HG03442 (cell line): ENCODE measurements around the gene AKR1C8.
"Not testable (repeated sequence)": the region's sequence is repeated elsewhere in the genome, so short reads cannot be mapped to it uniquely, and the experiment has no call there.

Experiments used
- ATAC-seq: cut with Tn5 transposase; IDR thresholded peaks from one replicate; pipeline ENCODE4 v1.9.1; 2021; ENCODE audit warnings: mild to moderate bottlenecking, moderate library complexity; ENCODE audit not compliant: unreplicated experiment

AKR1C8 gene

DNA sequence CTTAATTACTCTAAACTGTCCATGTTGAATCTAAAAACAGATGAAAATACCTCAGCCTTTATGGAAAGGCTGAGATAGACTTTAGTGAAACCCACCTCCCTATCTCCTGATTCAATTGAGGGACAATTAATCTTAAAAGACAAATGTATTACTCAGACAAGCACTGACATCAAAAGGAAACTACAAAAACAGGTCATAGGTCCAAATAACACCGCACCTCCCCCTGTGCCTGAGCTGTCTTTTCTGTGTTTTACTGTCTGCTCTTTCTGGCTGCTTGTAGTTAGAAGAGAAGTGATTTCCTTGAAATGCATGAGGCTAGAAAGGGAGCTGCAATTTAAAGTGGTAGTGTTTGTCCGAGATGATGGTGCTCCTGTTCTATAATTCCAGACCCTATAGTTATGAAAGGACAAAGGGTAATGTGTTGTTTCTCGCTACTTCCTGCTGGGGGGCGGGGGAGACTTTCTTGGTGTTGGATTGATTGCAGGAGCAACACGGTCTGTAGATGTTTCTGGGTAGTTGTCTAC is 16.0 kb downstream of the AKR1C8 start:
- no peak for ATAC-seq

DNA sequence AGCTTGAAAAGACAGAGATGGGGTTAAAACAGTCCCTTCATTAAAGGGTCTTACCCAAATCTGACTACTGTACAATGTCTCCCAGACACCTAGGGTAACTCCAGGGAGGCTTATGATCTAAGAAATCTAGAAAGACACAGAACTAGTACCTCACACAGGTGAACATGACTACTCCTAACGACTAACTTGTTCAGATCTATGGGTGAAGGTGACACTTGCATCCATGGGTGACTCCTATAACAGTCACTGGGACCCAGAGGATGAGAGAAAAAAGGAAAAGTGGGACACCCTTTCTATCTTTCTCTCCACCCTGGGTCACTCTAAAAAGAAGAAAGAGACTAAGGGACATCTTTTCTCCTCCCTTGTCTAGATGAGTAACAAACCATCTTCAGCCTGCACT is 19.2 kb downstream of the AKR1C8 start:
- no peak for ATAC-seq

DNA sequence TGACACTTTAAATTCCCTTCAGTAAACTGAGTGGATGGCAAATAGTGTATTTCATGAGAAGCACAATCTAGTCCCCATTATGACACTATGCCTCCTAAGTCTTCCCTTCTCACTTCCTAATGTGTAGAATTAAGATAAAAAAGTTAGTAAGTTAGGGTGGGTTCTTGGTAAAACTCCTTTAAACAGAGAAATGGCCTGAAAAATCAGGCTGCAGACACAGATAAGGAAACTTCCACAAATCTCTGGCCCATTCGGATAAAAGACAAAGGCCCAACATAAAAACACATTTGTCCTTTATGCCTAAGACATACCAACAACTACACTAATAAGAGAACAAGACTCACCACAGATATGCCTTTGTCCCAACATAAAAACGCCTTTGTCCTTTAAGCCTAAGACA is 21.5 kb downstream of the AKR1C8 start:
- ATAC-seq: no peak

DNA sequence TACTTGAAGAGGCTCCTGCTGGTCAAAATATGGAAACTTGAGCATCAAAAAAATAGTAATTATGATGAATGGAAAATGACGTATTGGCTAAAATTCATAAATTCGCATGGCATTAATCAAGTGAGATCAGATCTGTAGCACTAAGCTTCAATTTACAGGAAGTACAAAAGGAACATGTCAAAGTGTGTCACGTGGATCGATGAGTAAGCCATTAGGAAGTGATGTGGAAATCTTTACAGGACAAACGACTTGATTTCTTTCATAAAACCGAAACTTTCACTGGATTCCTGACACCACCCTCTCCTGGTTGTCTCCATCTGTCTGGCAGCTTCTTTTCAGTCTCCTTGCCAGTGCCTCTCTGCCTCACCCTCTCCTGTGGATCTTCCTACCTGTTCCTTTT is 25.8 kb downstream of the AKR1C8 start:
- no peak for ATAC-seq

DNA sequence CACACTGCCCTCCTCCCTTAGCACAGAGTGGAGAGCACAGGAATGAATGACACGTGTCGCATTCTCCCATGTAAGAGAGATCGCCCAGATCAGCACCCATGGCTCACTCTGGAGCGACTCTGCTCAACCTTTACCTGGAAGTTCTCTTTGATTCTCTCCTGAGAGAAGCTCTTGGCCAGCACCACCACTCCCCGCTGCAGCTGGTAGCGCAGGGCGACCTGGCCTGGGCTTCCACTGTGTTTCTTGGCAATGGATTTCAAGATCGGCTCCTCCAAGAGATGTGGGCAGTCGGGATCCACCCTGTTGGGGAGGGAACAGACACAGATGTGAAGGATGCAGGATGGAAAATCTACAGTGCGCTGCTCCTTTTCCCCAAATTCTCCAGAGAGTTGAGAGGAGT is 27.4 kb downstream of the AKR1C8 start:
- ATAC-seq: no peak

DNA sequence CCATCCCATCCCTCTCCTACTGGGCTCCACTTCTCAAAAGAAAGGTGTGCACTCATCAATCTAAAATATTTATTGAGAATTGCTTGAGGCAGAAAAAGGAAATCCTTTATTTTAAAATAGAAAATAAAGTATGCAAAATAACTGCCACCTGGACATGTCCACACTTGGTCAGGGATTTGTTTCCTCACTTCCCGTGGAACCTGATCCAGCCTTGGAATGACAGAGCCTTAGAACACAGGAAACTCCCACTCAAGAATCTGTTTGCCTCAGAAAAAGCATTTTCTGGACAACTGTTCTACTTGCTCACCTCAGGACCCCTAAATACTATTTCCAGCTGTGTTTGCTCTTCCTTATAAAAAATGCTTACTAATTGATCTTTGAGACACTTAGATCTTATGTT is 29.0 kb downstream of the AKR1C8 start:
- no peak for ATAC-seq

DNA sequence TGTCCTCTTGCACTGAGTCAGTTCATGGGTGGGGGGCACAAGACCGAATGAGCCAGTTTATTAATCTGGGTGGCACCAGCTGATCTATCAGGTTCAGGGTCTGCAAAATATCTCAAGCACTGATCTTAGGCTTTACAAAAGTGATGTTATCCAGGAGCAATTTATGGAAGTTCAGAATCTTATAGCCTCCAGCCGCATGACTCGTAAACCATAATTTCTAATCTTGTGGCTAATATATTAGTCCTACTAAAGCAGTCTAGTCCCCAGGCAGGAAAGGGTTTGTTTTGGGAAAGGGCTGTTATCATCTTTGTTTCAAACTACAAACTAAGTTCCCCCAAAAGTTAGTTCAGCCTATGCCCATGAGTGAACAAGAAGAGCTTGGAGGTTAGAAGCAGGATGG is 33.9 kb downstream of the AKR1C8 start:
- no peak for ATAC-seq

DNA sequence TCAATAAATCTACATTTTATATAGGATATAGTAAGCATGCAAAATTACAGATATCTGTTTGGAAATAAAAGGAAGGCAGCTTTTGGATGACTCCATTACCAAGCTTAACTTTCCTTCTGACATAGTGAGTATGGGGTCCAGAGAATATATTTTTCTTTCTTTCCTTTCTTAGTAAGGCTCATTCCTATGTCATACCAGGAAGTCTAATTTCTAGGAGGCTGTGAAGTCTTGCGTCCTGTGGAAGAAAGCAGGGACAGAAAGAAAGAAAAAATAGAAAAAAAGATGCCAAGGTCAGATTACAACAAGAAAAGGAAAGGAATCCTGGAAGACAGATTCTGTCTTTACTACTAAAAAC is 36.3 kb downstream of the AKR1C8 start:
- ATAC-seq: no peak

DNA sequence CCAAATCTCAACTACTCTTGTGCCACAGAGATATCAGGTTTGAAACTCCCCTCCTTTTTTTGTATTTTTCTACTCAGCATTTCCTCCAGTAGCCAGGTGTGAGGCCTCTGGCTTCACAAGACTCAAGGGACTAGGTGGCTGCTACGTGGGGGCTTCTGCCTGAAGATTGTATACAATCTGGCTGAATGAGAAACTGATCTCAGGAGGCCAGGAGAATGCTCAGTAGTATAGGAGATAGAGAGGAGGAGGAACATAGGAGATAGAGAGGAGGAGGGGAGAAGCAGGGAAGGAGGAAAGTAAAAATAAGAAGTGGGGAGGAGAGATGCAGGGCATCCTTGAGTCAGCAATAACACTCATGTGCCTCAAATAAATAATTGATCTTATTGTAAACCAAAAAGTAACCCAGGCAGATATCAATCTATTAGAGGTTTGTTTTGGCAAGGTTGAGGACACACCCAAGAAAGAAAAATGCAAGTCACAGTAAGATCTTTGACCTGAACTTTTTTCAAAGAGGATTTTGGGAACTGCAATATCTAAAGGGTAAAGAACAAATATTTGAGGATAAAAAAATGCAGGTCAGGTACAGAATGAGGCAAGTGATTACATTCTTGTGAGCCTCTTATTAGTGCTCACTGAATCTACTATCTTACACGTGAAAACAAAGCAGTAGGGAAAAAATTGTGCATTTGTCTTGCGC is 36.8 kb downstream of the AKR1C8 start:
- no peak for ATAC-seq

DNA sequence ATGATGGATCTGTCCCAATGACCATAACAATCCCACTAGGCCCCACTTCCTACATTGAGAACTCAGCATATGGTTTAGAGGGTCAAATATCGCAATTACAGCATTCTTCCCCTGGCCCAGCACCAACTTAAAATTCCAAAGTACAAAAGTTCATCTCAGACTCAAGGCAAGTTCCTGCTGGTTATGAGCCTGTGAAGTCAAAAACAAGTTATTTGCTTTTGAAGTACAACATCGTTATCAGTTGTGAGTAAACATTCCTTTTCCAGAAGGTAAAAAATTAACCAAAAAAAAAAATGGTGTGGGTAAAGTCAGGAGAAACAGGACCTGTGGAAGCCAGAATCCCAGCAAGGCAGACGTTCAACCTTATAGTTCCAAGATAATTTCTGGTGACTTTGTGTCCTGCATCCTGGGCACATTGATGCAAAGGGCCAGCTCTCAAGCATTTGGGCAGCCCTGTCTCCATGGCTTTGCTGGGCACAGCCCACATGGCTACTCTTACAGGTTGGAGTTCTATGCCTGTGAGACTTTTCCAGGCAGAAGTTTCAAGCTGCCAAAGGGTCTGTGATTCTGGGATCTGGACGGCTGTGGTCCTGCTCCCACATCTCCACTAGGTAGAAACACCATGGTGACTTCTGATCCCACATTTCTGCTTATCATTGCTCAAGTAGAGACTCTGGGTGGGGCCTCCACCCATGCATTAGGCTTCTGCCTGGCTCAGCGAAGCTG is 37.5 kb downstream of the AKR1C8 start:
- no peak for ATAC-seq

DNA sequence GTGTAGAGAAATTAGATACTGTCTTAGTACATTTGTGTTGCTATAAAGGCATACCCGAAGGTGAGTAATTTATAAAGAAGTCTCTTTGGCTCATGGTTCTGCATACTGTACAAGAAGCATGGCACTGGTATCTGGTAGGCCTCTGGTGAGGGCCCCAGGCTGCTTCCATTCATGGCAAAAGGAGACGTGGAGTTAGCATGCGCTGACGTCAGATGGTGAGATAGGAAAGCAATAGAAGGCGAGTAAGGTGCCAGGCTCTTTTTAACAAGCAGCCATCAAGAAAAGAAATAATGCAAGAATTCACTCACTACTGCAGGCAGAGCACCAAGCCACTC is 38.1 kb downstream of the AKR1C8 start:
- ATAC-seq: no peak

DNA sequence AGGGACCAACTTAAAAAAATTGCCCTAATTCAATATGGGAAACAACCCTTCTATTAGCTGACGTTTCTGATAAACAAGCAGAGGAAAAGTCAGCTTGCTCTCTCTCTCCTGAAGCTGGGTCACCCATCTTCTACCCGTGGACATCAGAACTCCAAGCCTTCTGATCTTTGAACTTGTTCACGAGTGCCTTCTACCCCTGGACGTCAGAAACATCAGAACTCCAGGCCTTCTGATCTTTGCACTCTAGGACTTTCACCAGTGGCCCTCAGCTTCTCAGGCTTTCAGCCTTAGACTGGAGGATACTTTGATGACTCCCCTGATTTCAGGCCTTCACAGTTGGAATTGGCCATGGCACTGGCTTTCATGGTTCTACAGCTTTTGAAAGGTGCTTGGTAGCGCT is 41.8 kb downstream of the AKR1C8 start:
- ATAC-seq: no peak

DNA sequence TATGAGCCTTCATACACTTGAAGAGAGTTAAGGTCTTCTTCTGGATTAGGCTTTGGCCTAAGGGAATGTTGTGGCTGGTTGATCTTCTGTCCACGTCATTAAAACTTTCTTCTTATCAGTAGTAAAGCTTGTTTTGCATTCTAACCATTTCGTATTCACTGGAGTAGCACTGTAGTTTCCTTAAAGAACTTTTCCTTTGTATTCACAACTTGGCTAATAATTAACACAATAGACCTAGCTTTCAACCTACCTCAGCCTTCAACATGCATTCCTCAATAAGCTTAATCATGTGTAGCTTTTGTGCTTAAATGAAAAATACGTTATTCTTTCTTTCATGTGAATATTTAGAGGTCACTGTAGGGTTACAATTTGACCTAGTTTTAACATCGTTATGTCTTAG is 42.8 kb downstream of the AKR1C8 start:
- ATAC-seq: no peak

DNA sequence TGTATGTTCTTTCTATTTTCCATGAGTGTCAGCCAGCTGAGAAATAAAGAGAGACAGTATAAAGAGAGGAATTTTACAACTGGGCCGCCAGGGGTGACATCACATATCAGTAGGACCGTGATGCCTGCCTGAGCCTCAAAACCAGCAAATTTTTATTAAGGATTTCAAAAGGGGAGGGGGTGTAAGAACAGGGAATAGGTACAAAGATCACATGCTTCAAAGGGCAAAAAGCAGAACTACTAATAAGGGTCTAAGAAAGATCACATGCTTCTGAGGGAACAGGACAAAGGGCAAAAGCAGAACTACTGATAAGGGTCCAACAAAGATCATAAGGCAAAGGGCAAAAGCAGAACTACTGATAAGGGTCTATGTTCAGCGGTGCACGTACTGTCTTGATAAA is 47.3 kb downstream of the AKR1C8 start:
- ATAC-seq: not testable (repeated sequence)

DNA sequence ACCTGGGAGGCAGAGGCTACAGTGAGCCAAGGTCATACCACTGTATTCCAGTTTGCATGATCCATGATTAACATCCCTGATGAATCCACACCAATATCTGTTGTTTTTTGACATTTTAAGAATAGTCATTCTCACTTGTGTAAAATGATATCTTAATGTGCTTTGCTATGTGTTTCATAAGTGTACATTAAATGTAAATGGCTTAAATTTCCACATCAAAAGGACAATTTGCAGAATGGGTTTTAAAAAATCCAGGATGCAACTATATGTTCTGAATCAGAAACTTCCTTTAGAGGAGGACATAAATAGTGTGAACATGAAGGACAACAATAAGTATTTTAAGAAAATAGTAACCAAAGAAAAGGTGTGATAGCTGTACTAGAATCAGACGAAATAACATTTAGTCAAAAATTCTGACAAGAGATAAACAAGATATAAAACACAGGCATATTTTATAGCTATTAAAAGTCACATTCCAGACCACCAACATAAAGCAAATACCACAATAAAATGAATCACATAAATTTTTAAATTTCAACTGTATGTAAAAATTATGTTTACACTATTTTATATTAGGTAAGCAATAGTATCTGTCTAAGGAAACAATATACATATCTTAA is 48.4 kb downstream of the AKR1C8 start:
- no peak for ATAC-seq

DNA sequence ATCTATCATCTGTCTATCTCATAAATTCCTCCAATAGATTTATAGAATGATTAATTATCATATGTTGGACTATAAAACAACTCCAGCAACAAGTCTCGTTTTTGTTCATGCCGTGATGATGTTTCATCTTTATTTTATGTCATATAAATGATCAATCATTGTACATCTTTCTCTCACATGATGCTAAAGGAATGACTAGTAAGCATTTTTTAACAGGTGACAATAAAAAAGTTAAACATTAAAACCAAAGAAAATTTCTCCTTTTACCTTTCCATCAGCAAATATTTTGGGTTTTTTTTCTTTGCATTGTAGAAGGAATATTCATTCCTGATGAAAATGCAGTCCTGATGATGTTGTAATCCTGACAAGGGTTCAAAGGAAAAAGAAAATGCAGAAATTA is 49.4 kb downstream of the AKR1C8 start:
- no peak for ATAC-seq

DNA sequence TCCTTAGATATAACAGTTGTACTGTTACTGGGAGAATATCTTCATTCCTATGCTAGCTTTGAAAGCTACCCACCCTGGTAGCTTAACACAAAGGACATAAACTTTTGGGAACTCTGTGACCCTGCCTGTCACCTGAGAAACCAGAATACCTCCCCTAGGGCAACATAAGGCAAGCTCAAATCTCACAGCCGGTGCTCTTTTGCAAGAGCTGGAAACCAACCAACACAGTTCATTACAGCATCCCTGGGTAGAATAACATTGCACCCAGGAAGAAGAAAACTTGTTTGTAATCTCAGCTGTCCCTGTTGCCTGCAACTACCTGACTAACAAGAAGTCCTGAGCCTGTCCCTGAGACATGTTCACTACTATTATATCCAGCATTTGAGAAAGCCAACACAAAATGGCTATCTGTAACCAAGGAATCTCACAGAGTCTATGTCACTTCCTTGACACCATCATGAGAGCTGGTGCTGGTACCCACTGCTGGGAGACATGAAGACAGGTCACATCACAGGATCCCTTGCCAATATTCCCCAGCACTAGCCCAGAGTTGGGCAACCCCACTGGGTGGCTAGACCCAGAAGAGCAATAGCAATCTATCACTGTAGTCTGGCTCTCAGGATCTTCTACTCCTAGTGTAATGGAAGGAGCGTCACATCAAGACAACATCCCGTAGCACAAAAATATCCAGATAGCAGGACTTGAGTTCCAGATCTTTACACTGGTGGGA is 59.5 kb downstream of the AKR1C8 start:
- no peak for ATAC-seq

DNA sequence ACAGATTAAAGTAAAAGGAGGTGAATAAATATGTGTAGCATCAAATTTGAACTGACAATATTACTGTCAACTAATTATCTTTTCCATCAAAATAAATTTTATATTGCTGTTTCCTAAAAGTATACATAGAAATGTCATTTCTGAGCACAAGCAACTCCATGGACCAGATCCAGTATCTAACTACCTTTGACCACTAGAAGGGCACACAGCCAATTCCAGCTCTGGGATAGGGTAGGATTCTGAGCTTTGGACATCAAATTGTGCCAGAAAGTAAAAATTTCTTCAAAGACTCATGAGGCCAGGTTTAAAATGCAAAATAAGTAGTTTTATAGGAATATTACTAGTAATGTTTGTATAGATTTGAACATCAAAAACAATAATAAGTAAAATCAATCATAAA is 61.1 kb downstream of the AKR1C8 start:
- ATAC-seq: no peak

DNA sequence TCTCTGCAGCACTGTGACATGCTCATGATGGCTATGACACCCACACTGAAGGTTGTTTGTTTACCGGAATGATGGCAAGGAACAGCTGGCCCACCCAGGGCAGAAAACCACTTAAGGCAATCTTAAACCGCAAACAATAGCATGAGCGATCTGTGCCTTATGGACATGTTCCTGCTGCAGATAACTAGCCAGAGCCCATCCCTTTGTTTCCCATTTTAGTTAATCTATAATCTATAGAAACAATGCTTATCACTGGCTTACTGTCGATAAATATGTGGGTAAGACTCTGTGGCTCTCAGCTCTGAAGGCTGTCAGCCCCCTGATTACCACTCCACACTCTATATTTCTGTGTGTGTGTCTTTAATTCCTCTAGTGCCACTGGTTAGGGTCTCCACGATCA is 65.0 kb downstream of the AKR1C8 start:
- not testable (repeated sequence) for ATAC-seq

DNA sequence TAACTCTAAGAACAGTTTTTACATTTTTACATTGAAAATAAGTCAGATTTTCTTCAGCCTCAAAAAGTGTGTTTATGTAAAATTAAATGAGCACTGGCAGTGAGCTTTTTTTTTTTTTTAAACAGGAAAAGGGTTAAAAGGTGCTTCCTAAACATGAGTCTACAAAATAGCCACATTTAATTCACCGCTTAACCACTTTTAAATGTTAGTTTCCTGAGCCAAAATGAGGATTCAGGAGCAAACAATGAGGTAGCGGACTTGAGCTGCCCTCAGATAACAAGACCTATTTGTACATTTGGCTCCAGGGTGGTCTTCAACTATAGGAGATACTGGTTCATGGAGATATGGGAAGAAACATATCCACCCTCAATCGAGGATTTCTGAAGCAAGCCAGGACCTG is 67.9 kb downstream of the AKR1C8 start:
- ATAC-seq: no peak

DNA sequence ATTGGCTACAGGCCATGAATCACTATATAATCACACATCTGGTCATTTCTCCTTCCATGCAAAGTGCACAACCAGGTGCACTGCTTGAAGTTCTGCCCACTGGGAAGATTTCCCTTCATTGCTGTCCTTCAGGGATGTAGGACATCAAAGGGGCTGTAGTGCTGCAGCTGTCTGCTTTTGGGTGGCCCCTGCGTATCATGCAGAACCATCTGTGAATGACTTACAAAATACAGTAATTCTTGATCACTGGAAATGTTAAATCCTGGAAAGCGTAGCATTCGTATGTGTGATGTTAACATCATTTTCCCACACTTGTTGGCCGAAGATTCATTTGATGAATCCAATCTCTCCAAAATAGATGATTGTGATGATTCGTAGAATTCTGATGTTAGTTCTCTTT is 68.3 kb downstream of the AKR1C8 start:
- ATAC-seq: no peak

DNA sequence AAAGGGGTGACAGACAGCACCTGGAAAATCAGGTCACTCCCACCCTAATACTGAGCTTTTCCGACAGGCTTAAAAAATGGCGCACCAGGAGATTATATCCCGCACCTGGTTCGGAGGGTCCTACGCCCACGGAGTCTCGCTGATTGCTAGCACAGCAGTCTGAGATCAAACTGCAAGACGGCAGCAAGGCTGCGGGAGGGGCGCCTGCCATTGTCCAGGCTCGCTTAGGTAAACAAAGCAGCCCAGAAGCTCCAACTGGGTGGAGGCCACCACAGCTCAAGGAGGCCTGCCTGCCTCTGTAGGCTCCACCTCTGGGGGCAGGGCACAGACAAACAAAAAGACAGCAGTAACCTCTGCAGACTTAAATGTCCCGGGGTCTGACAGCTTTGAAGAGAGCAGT is 75.1 kb downstream of the AKR1C8 start:
- ATAC-seq: not testable (repeated sequence)
